HCT116 (cell line): ENCODE data around the gene DSTYK. TPM values are rescaled to one million over a fixed set of nuclear protein-coding genes. Genes with fewer than 3 reads are reported as not detected.

ENCODE experiments used
- ATAC-seq: fragments of 200-7000 bp; cut with Tn5 transposase; 2 replicates; pipeline ENCODE4 v1.9.1; 2020; ENCODE audit warnings: mild to moderate bottlenecking, moderate library complexity
- BruUV-seq: library from RNA; stranded (reverse); fragments of 400-500 nt; replicated peaks from 2 replicates; lab custom pipeline; 2021; lab: Mats Ljungman, UMichigan
- CTCF ChIA-PET: fragments of 300-600 bp; sonication (Branson Sonifier 250); formaldehyde crosslinking; loops from one replicate; lab custom pipeline; 2021; ENCODE audit warnings: antibody characterized with exemption; lab: Charles Lee
- POLR2A ChIA-PET: fragments of 300-600, 350-600 bp; sonication (Branson Sonifier 250); formaldehyde crosslinking; loops from one replicate; lab custom pipeline; 2021; ENCODE audit warnings: antibody characterized with exemption; lab: Charles Lee
- RAD21 ChIA-PET, 2 experiments: fragments of 300-600 bp; sonication (Branson Sonifier 250); formaldehyde crosslinking; loops; one replicate each; lab custom pipeline; 2023; ENCODE audit warnings: low total read pairs in 2 of 2; ENCODE audit not compliant: uncharacterized antibody in 2 of 2, unreplicated experiment in 2 of 2, low non-redundant PET in 1 of 2; lab: Charles Lee
- DNase-seq: peaks from one replicate; pipeline ENCODE4 v3.0.0-alpha.2; 2010; ENCODE audit warnings: low read depth, low spot score
- H2AFZ ChIP-seq: fragments of 200-600 bp; shearing (Covaris generic), sonication (generic); 2 replicates; pipeline ENCODE4 v1.6.1; 2017; ENCODE audit warnings: low read depth, mixed run types, mixed read lengths, antibody characterized with exemption, low read length; ENCODE audit not compliant: poor library complexity, severe bottlenecking
- H3K27ac ChIP-seq: 2 replicates; pipeline ENCODE4 v1.5.1; 2012; ENCODE audit warnings: low read depth, low read length
- H3K27me3 ChIP-seq: fragments of 200-600 bp; sonication (generic); 2 replicates; pipeline ENCODE4 v1.6.1; 2016; ENCODE audit warnings: mixed run types, low read length, mixed read lengths; ENCODE audit not compliant: insufficient read depth
- H3K36me3 ChIP-seq, 2 experiments: fragments of 200-500 bp in 1 of 2; fragments of 200-600 bp in 1 of 2; sonication (Bioruptor generic) in 1 of 2; sonication (generic) in 1 of 2; 2 replicates each; pipeline versions ENCODE4 v1.5.1 to v1.6.1; 2014 to 2016; ENCODE audit warnings: low read length in 2 of 2, inconsistent platforms in 1 of 2, mixed read lengths in 1 of 2, mixed run types in 1 of 2; ENCODE audit not compliant: insufficient read depth in 2 of 2, control insufficient read depth in 1 of 2
- H3K4me1 ChIP-seq, 2 experiments: fragments of 200-600 bp in 1 of 2; sonication (generic) in 1 of 2; 2 replicates each; pipeline versions ENCODE4 v1.5.1 to v1.6.1; 2012 to 2017; ENCODE audit warnings: low read length in 2 of 2, inconsistent platforms in 1 of 2, mild to moderate bottlenecking in 1 of 2, mixed read lengths in 1 of 2, mixed run types in 1 of 2, moderate library complexity in 1 of 2; ENCODE audit not compliant: insufficient read depth in 2 of 2, control insufficient read depth in 1 of 2
- H3K4me2 ChIP-seq: fragments of 200-600 bp; sonication (generic); 2 replicates; pipeline ENCODE4 v1.6.1; 2017; ENCODE audit warnings: mixed run types, low read length, mixed read lengths
- H3K4me3 ChIP-seq, 2 experiments: fragments of 200-600 bp in 1 of 2; sonication (generic) in 1 of 2; replicated peaks in 1 of 2; 2 replicates each; pipeline ENCODE4 v1.5.1; 2011 to 2016; ENCODE audit warnings: low read length in 2 of 2, control low read depth in 1 of 2, low read depth in 1 of 2, mild to moderate bottlenecking in 1 of 2, mixed read lengths in 1 of 2, mixed run types in 1 of 2
- H3K79me2 ChIP-seq: fragments of 200-600 bp; sonication (generic); 2 replicates; pipeline ENCODE4 v1.6.1; 2017; ENCODE audit warnings: mild to moderate bottlenecking, mixed run types, low read length, moderate library complexity, mixed read lengths; ENCODE audit not compliant: insufficient read depth
- H3K9ac ChIP-seq: fragments of 200-600 bp; sonication (generic); 2 replicates; pipeline ENCODE4 v1.6.1; 2016; ENCODE audit warnings: low read length, mixed read lengths
- H3K9me2 ChIP-seq: fragments of 200-600 bp; sonication (generic), shearing (Covaris generic); 2 replicates; pipeline ENCODE4 v1.6.1; 2017; ENCODE audit warnings: mixed run types, mild to moderate bottlenecking, moderate library complexity; ENCODE audit not compliant: insufficient read depth
- H3K9me3 ChIP-seq, 2 experiments: fragments of 200-500 bp in 1 of 2; fragments of 200-600 bp in 1 of 2; sonication (Bioruptor generic) in 1 of 2; sonication (generic) in 1 of 2; 2 replicates each; pipeline ENCODE4 v1.6.1; 2014 to 2017; ENCODE audit warnings: low read length in 2 of 2, mixed read lengths in 2 of 2, inconsistent platforms in 1 of 2, low read depth in 1 of 2, mild to moderate bottlenecking in 1 of 2, mixed run types in 1 of 2, moderate library complexity in 1 of 2; ENCODE audit not compliant: control insufficient read depth in 1 of 2, insufficient read depth in 1 of 2
- H4K20me1 ChIP-seq: fragments of 200-600 bp; sonication (generic), shearing (Covaris generic); 2 replicates; pipeline ENCODE4 v1.6.1; 2017; ENCODE audit warnings: mixed run types, mild to moderate bottlenecking, moderate library complexity; ENCODE audit not compliant: insufficient read depth
- ATF3 ChIP-seq: IDR thresholded peaks from 2 replicates; pipeline ENCODE4 v1.6.1; 2012
- CBX3 ChIP-seq: IDR thresholded peaks from 2 replicates; pipeline ENCODE4 v1.6.1; 2012; ENCODE audit warnings: low read depth
- CTCF ChIP-seq, 3 experiments: fragments of 200-600 bp in 1 of 3; sonication (generic) in 1 of 3; IDR thresholded peaks in 2 of 3; conservative IDR thresholded peaks in 1 of 3; 2 replicates each; pipeline ENCODE4 v1.5.1; 2012 to 2017; ENCODE audit warnings: low read depth in 2 of 3, low read length in 2 of 3, antibody characterized with exemption in 1 of 3, borderline replicate concordance in 1 of 3, control low read depth in 1 of 3, mild to moderate bottlenecking in 1 of 3, mixed read lengths in 1 of 3, mixed run types in 1 of 3, moderate library complexity in 1 of 3; ENCODE audit not compliant: insufficient read depth in 1 of 3
- ELF1 ChIP-seq: IDR thresholded peaks from 2 replicates; pipeline ENCODE4 v1.6.1; 2012; ENCODE audit warnings: low read depth, borderline replicate concordance
- EZH2 ChIP-seq: fragments of 200-600 bp; sonication (generic); IDR thresholded peaks from 2 replicates; pipeline ENCODE4 v1.6.1; 2017; ENCODE audit warnings: antibody characterized with exemption, mixed run types
- EZH2phosphoT487 ChIP-seq: fragments of 200-600 bp; IDR thresholded peaks from 2 replicates; pipeline ENCODE4 v1.6.1; 2018; ENCODE audit warnings: antibody characterized with exemption, borderline replicate concordance
- FOSL1 ChIP-seq: IDR thresholded peaks from 2 replicates; pipeline ENCODE4 v1.6.1; 2012; ENCODE audit warnings: low read depth
- JUND ChIP-seq: IDR thresholded peaks from 2 replicates; pipeline ENCODE4 v1.6.1; 2012
- POLR2A ChIP-seq: IDR thresholded peaks from 2 replicates; pipeline ENCODE4 v1.7.0; 2011; ENCODE audit warnings: borderline replicate concordance; ENCODE audit not compliant: insufficient read depth, insufficient read length; ENCODE audit errors: extremely low read depth
- REST ChIP-seq: IDR thresholded peaks from 2 replicates; pipeline ENCODE4 v1.6.1; 2012; ENCODE audit warnings: low read depth
- SIN3A ChIP-seq: IDR thresholded peaks from 2 replicates; pipeline ENCODE4 v1.6.1; 2012; ENCODE audit warnings: low read depth
- SP1 ChIP-seq: IDR thresholded peaks from 2 replicates; pipeline ENCODE4 v1.6.1; 2012; ENCODE audit warnings: low read depth
- TCF7L2 ChIP-seq: IDR thresholded peaks from 2 replicates; pipeline ENCODE4 v1.7.0; 2011; ENCODE audit warnings: borderline replicate concordance, inconsistent platforms; ENCODE audit not compliant: insufficient read depth, insufficient read length; ENCODE audit errors: extremely low read depth
- ZFX ChIP-seq: fragments of 450-650 bp; IDR thresholded peaks from 2 replicates; pipeline ENCODE4 v1.6.1; 2017
- ZNF274 ChIP-seq: fragments of 200-500 bp; sonication (Bioruptor generic); IDR thresholded peaks from 2 replicates; pipeline ENCODE4 v1.6.1; 2014; ENCODE audit warnings: mild to moderate bottlenecking, low read depth, low read length, inconsistent platforms
- intact Hi-C: fragments of 100-400 bp; cut with micrococcal nuclease; formaldehyde crosslinking; loops from 2 replicates; pipeline ENCODE4 v1.10.0; 2022
- total RNA-seq: library from RNA; stranded (reverse); gene quantifications from one replicate; pipeline ENCODE4 v1.2.1, GENCODE V29; 2021; ENCODE audit not compliant: unreplicated experiment

DSTYK gene
- total RNA-seq, 1 experiment from 2014 or later = 6.6 TPM

DNA sequence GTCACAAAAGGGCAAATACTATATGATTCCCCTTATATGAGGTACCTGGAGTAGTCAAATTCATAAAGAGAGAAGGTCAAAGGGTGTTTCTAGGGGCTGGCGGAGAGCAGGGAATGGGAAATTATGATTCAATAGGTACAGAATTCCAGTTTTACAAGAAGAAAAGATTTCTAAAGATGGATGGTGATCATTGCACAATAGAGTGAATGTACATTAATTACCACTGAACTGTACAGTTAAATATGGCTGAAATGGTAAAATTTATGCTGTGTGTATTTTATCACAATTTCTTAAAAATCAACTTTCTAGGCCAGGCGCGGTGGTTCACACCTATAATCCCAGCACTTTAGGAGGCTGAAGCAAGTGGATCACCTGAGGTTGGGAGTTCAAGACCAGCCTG is 109.1 kb downstream of the DSTYK start:
- Histone ChIP-seq H3K9me2 (no peaks in the 10 kb centered on the region), H3K4me1 (no peaks in the 10 kb centered on the region), H3K4me3 (no peak overlapping the region), H3K36me3 (peaks cover 52 to 71% of the 10 kb centered on the region in 2 experiments; a peak in 3 of 4 replicates), H4K20me1 (no peaks in the 10 kb centered on the region), H3K4me2 (no peak overlapping the region), H3K27me3 (no peaks in the 10 kb centered on the region), H3K79me2 (peaks cover 27% of the 10 kb centered on the region), H3K27ac (no peak overlapping the region), H3K9me3 (no peaks in the 10 kb centered on the region), H3K9ac (no peak overlapping the region), H2AFZ (no peak overlapping the region)
- intact Hi-C loops = no loop called here
- CTCF ChIA-PET = no interaction called here
- no peak for DNase-seq
- POLR2A ChIA-PET = no interaction called here
- RAD21 ChIA-PET = no interaction called here
- no peak for ATAC-seq
- no peak for TF ChIP-seq SIN3A
- no peak for TF ChIP-seq ELF1
- TF ChIP-seq EZH2phosphoT487 = no peak
- TF ChIP-seq REST = no peak
- no peak for TF ChIP-seq CBX3
- TF ChIP-seq TCF7L2 = no peak
- no peak for TF ChIP-seq JUND
- TF ChIP-seq ATF3 = no peak
- TF ChIP-seq SP1 = no peak
- no peak for TF ChIP-seq POLR2A
- no peak for TF ChIP-seq ZFX
- TF ChIP-seq FOSL1 = no peak
- TF ChIP-seq CTCF (IDR thresholded peaks at IDR 0.05 in 2 of 3, conservative IDR thresholded peaks at IDR 0.05 in 1 of 3; ENCODE audit: borderline replicate concordance in 1 of 3, insufficient read depth in 1 of 3, low read depth in 2 of 3, low read length in 2 of 3) = no peak
- no peak for TF ChIP-seq ZNF274
- no peak for TF ChIP-seq EZH2
- BruUV-seq = no TSS peak
